Parathyroid adenoma (tissue), 2 donors: ENCODE data around the gene CMBL.

Source experiments
- H2AFZ ChIP-seq: fragments of 300-600 bp; sonication (generic); one replicate; pipeline ENCODE4 v1.7.0; 2017; ENCODE audit warnings: antibody characterized with exemption, mild to moderate bottlenecking
- H3K27ac ChIP-seq: fragments of 300-600 bp; sonication (generic); one replicate; pipeline ENCODE4 v1.7.0; 2017
- H3K27me3 ChIP-seq: fragments of 300-600 bp; sonication (generic); one replicate; pipeline ENCODE4 v1.7.0; 2017; ENCODE audit warnings: low read length; ENCODE audit not compliant: control insufficient read depth, insufficient read depth
- H3K36me3 ChIP-seq: fragments of 300-600 bp; sonication (generic); one replicate; pipeline ENCODE4 v1.7.0; 2017; ENCODE audit warnings: low read length; ENCODE audit not compliant: control insufficient read depth, insufficient read depth
- H3K4me1 ChIP-seq: fragments of 300-600 bp; sonication (generic); one replicate; pipeline ENCODE4 v1.7.0; 2017; ENCODE audit warnings: control low read depth
- H3K4me2 ChIP-seq: fragments of 300-600 bp; sonication (generic); one replicate; pipeline ENCODE4 v1.7.0; 2017; ENCODE audit warnings: low read length
- H3K4me3 ChIP-seq: fragments of 300-600 bp; sonication (generic); one replicate; pipeline ENCODE4 v1.7.0; 2017; ENCODE audit warnings: low read depth, low read length
- H3K79me2 ChIP-seq: fragments of 300-600 bp; sonication (generic); one replicate; pipeline ENCODE4 v1.7.0; 2017; ENCODE audit warnings: control low read depth
- H3K9ac ChIP-seq: fragments of 300-600 bp; sonication (generic); one replicate; pipeline ENCODE4 v1.7.0; 2017; ENCODE audit warnings: mild to moderate bottlenecking
- H3K9me3 ChIP-seq: fragments of 300-600 bp; sonication (generic); one replicate; pipeline ENCODE4 v1.7.0; 2017; ENCODE audit warnings: low read length; ENCODE audit not compliant: control insufficient read depth
- TF ChIP-seq, protein P1 (sequence below): fragments of 300-600 bp; sonication (generic); IDR thresholded peaks from one replicate; pipeline ENCODE4 v1.7.0; 2017; ENCODE audit warnings: antibody characterized with exemption, mild to moderate bottlenecking
- donor health status: primary hyperparathyroidism.

The CMBL gene

DNA sequence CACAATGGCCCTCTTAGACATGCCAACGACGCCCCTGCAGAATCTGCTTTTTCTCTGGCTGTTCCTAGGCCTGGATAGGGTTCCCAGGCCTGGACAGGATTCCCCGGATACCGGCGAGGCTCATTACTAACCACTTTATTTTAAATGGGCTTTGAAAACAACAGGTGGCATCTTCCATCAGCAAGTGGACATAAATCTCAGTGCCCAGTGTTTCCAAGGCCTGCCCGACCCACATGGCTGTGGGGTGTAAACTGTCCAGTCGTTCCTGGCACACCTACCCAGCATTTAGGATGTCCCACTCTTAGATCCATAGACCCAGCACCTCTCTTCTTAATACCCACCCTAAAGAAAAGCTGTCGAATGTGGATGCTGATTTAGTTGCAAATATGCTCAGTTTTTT, 896 bp downstream of the CMBL start:
- Histone ChIP-seq H3K36me3 (no peaks in the 10 kb centered on the region), H3K4me3 (peak overlapping the region; percentile 60), H3K9me3 (no peaks in the 10 kb centered on the region), H3K79me2 (peaks cover 8% of the 10 kb centered on the region), H3K27me3 (no peaks in the 10 kb centered on the region), H3K27ac (peak overlapping the region; percentile 81), H2AFZ (peak overlapping the region; percentile 79), H3K4me1 (peaks cover 40% of the 10 kb centered on the region), H3K9ac (no peak overlapping the region), H3K4me2 (peak overlapping the region; percentile 90)
- TF ChIP-seq, protein P1, sequence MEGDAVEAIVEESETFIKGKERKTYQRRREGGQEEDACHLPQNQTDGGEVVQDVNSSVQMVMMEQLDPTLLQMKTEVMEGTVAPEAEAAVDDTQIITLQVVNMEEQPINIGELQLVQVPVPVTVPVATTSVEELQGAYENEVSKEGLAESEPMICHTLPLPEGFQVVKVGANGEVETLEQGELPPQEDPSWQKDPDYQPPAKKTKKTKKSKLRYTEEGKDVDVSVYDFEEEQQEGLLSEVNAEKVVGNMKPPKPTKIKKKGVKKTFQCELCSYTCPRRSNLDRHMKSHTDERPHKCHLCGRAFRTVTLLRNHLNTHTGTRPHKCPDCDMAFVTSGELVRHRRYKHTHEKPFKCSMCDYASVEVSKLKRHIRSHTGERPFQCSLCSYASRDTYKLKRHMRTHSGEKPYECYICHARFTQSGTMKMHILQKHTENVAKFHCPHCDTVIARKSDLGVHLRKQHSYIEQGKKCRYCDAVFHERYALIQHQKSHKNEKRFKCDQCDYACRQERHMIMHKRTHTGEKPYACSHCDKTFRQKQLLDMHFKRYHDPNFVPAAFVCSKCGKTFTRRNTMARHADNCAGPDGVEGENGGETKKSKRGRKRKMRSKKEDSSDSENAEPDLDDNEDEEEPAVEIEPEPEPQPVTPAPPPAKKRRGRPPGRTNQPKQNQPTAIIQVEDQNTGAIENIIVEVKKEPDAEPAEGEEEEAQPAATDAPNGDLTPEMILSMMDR = no peak

DNA sequence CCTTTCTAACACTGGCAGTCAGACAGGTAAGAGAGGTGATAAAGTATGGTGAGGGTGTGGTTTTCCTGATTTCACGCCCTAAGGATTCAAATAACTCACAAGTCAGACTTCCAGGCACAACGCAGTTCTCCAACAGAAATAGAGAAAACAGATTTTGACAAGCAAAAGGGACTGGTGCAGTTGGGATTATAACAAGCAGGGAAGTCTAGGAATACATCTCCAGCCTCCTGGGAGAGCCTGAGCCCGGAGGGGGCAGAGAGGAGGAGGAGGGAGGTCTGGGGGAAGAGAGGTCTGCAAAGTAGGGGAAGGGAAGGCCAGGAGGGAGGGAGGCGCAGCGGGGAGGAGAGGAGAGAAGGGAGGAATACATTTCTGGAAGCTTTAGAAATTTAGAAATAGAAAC, 1.6 kb downstream of the CMBL start:
- H3K4me2 ChIP-seq = peak overlapping the region; percentile 90
- TF ChIP-seq, protein P1 = no peak
- H3K27me3 ChIP-seq = no peaks in the 10 kb centered on the region
- peak overlapping the region; percentile 81 for H3K27ac ChIP-seq
- H3K4me1 ChIP-seq = peaks cover 45% of the 10 kb centered on the region
- H3K9ac ChIP-seq = no peak overlapping the region
- H3K4me3 ChIP-seq = peak overlapping the region; percentile 60
- H2AFZ ChIP-seq = peak overlapping the region; percentile 26
- no peaks in the 10 kb centered on the region for H3K36me3 ChIP-seq
- H3K79me2 ChIP-seq = peaks cover 8% of the 10 kb centered on the region
- H3K9me3 ChIP-seq = no peaks in the 10 kb centered on the region

DNA sequence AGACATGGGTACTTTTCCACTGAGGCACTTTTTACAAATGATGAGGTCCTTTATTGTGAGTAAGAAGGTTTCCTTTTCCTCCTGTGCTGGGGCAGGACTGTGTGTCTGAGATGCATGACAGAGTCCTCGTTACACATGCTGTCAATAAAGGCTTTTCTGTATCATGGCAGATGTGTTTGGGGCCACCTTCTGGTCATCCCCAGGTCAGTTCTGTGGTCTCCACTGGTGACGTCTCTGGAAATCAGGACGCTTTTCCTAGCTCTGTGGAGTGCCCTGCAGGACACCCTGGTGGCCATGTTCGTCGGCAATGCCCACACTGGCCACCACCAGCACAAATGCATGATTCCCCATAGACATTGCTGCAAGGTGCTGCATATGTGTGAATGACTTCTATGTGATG, 2.8 kb downstream of the CMBL start:
- H3K4me3 ChIP-seq = no peak overlapping the region
- no peak overlapping the region for H3K9ac ChIP-seq
- no peak overlapping the region for H3K4me2 ChIP-seq
- H3K79me2 ChIP-seq = peaks cover 8% of the 10 kb centered on the region
- no peak overlapping the region for H3K27ac ChIP-seq
- H3K4me1 ChIP-seq = peaks cover 37% of the 10 kb centered on the region
- peak overlapping the region; percentile 2 for H2AFZ ChIP-seq
- H3K9me3 ChIP-seq = no peaks in the 10 kb centered on the region
- no peaks in the 10 kb centered on the region for H3K36me3 ChIP-seq
- TF ChIP-seq, protein P1 = peak; percentile 64
- no peaks in the 10 kb centered on the region for H3K27me3 ChIP-seq

DNA sequence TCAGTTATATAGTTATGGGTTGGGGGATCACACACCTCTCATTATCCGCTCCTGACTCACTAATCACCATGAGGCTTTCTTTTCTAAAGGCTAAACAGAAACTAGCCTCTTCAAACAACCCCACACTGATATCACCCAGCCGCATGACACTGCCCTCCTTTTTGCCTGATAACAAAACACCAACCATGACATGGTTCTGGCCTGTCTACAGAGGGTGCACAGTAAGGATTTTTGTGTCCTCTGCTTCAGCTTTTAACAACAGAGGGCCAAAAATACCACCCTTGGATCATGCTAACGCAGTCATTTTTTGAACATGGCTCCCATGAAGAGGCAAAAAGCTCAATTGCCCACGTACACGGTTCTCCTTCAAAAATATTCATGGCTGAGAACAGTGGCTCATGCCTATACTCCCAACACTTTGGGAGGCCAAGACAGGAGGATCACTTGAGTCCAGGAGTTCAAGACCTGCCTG, 4.0 kb downstream of the CMBL start:
- TF ChIP-seq, protein P1 = no peak
- Histone ChIP-seq H3K79me2 (peaks cover 8% of the 10 kb centered on the region), H3K4me1 (peaks cover 35% of the 10 kb centered on the region), H3K9ac (no peak overlapping the region), H3K36me3 (no peaks in the 10 kb centered on the region), H3K9me3 (no peaks in the 10 kb centered on the region), H3K27ac (peak overlapping the region; percentile 70), H3K4me2 (no peak overlapping the region), H3K27me3 (no peaks in the 10 kb centered on the region), H3K4me3 (no peak overlapping the region), H2AFZ (peak overlapping the region; percentile 3)

DNA sequence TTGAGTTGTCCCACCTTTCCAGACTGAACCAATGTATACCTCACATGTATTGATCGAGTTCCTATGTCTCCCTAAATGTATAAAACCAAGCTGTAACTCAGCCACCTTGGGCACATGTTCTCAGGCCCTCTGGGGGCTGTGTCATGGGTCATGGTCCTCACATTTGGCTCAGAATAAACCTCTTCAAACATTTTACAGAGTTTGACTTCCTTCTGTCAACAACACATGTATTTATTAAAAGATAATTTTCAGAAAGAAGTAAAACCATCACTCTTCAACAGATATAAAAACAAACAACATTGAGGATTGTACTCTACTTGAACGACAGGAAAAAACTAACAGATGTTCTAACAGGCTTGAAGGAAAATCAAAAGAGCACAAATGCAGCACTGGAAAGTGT, 4.5 kb downstream of the CMBL start:
- peak overlapping the region; percentile 70 for H3K27ac ChIP-seq
- TF ChIP-seq, protein P1 = no peak

More for the DNA sequence above, 4.5 kb downstream of the CMBL start:
- Histone ChIP-seq H3K79me2 (peaks cover 8% of the 10 kb centered on the region), H3K36me3 (no peaks in the 10 kb centered on the region), H3K27me3 (no peaks in the 10 kb centered on the region), H2AFZ (no peak overlapping the region), H3K4me2 (no peak overlapping the region), H3K4me1 (peaks cover 35% of the 10 kb centered on the region), H3K9me3 (no peaks in the 10 kb centered on the region), H3K4me3 (no peak overlapping the region), H3K9ac (no peak overlapping the region)
